GM20431 (cell line): ENCODE measurements around the gene KCTD2.

ENCODE experiments used
- in situ Hi-C: fragments of 300-500 bp; cut with MseI, MboI; formaldehyde crosslinking; loops from one replicate; pipeline ENCODE4 v1.15.0; 2020; ENCODE audit warnings: low sequenced_read_pairs; ENCODE audit not compliant: unreplicated experiment

The KCTD2 gene

GRCh38 chr17:75091855-75092327, 44.9 kb downstream of the KCTD2 start:
- in situ Hi-C loops = no loop called here

- in situ Hi-C loops = no loop called here
Observed at GRCh38 chr17:75093548-75094158, 46.6 kb downstream of the KCTD2 start.

GRCh38 chr17:75094871-75095399, 47.9 kb downstream of the KCTD2 start:
- in situ Hi-C loops = no loop called here

- in situ Hi-C loops = no loop called here
Observed at GRCh38 chr17:75096082-75096625, 49.1 kb downstream of the KCTD2 start.

- in situ Hi-C loops = no loop called here
Observed at GRCh38 chr17:75097865-75098264, 50.8 kb downstream of the KCTD2 start.

GRCh38 chr17:75098861-75099260, 51.8 kb downstream of the KCTD2 start:
- in situ Hi-C loops = no loop called here

GRCh38 chr17:75099881-75100595, 53.0 kb downstream of the KCTD2 start:
- in situ Hi-C loops = no loop called here

GRCh38 chr17:75102385-75102821, 55.4 kb downstream of the KCTD2 start:
- in situ Hi-C loops = no loop called here

- in situ Hi-C loops = no loop called here
Observed at GRCh38 chr17:75103601-75104554, 56.9 kb downstream of the KCTD2 start.

GRCh38 chr17:75105126-75106080, 58.4 kb downstream of the KCTD2 start:
- in situ Hi-C loops = no loop called here

GRCh38 chr17:75108193-75108592, 61.2 kb downstream of the KCTD2 start:
- in situ Hi-C loops = no loop called here

- in situ Hi-C loops = no loop called here
Observed at GRCh38 chr17:75109046-75109406, 62.0 kb downstream of the KCTD2 start.

GRCh38 chr17:75109407-75110233, 62.6 kb downstream of the KCTD2 start, which contains the start of gene ARMC7:
Gene ARMC7 (plus strand): TSS chr17:75109969. CDS start chr17:75110289, 320 bp downstream.
- in situ Hi-C loops = no loop called here

GRCh38 chr17:75110234-75110937, 63.4 kb downstream of the KCTD2 start:
- in situ Hi-C loops = no loop called here

- in situ Hi-C loops = no loop called here
Observed at GRCh38 chr17:75111777-75112335, 64.8 kb downstream of the KCTD2 start.

GRCh38 chr17:75113798-75114551, 67.0 kb downstream of the KCTD2 start:
- in situ Hi-C loops = no loop called here
